Measurements from ENCODE around the gene RNU1-3.
"Not testable (repeated sequence)": the region's sequence is repeated elsewhere in the genome, so short reads cannot be mapped to it uniquely, and the experiment has no call there.

Gene RNU1-3

GRCh38 chr1:16649960-16650359, 16.8 kb downstream of the RNU1-3 start:
- DNase-seq = not testable (repeated sequence)

GRCh38 chr1:16649390-16649789, 17.4 kb downstream of the RNU1-3 start:
- not testable (repeated sequence) for DNase-seq

GRCh38 chr1:16648756-16649155, 18.0 kb downstream of the RNU1-3 start:
- not testable (repeated sequence) for DNase-seq

GRCh38 chr1:16648250-16648649, 18.5 kb downstream of the RNU1-3 start:
- not testable (repeated sequence) for DNase-seq

- DNase-seq = not testable (repeated sequence)
These were observed 19.3 kb downstream of the RNU1-3 start for GRCh38 chr1:16647179-16648176.

- not testable (repeated sequence) for DNase-seq
These were observed 20.0 kb downstream of the RNU1-3 start for GRCh38 chr1:16646716-16647115.

GRCh38 chr1:16646061-16646664, 20.6 kb downstream of the RNU1-3 start:
- not testable (repeated sequence) for DNase-seq

GRCh38 chr1:16645271-16646060, 21.3 kb downstream of the RNU1-3 start:
- not testable (repeated sequence) for DNase-seq

GRCh38 chr1:16644482-16645270, 22.1 kb downstream of the RNU1-3 start:
- peak; percentile 98 for DNase-seq

- no peak for DNase-seq
These were observed 22.6 kb downstream of the RNU1-3 start for GRCh38 chr1:16644193-16644481.

- peak; percentile 38 for DNase-seq
These were observed 23.1 kb downstream of the RNU1-3 start for GRCh38 chr1:16643476-16644192.

GRCh38 chr1:16643001-16643411, 23.7 kb downstream of the RNU1-3 start:
- DNase-seq = not testable (repeated sequence)

- not testable (repeated sequence) for DNase-seq
These were observed 24.5 kb downstream of the RNU1-3 start for GRCh38 chr1:16642025-16642966.

GRCh38 chr1:16641159-16641975, 25.4 kb downstream of the RNU1-3 start:
- not testable (repeated sequence) for DNase-seq

GRCh38 chr1:16639091-16640031, 27.4 kb downstream of the RNU1-3 start:
- not testable (repeated sequence) for DNase-seq

- DNase-seq = not testable (repeated sequence)
These were observed 28.6 kb downstream of the RNU1-3 start for GRCh38 chr1:16637941-16638778.

GRCh38 chr1:16636551-16637195, 30.1 kb downstream of the RNU1-3 start:
- DNase-seq = not testable (repeated sequence)
